HG03469 (cell line): Measurements from ENCODE around the gene PIP5KL1.

ENCODE experiments used
- ATAC-seq: cut with Tn5 transposase; IDR thresholded peaks from one replicate; pipeline ENCODE4 v1.9.1; 2021; ENCODE audit warnings: mild to moderate bottlenecking, moderate library complexity, moderate number of reproducible peaks; ENCODE audit not compliant: unreplicated experiment

PIP5KL1 gene, protein sequence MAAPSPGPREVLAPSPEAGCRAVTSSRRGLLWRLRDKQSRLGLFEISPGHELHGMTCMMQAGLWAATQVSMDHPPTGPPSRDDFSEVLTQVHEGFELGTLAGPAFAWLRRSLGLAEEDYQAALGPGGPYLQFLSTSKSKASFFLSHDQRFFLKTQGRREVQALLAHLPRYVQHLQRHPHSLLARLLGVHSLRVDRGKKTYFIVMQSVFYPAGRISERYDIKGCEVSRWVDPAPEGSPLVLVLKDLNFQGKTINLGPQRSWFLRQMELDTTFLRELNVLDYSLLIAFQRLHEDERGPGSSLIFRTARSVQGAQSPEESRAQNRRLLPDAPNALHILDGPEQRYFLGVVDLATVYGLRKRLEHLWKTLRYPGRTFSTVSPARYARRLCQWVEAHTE

DNA sequence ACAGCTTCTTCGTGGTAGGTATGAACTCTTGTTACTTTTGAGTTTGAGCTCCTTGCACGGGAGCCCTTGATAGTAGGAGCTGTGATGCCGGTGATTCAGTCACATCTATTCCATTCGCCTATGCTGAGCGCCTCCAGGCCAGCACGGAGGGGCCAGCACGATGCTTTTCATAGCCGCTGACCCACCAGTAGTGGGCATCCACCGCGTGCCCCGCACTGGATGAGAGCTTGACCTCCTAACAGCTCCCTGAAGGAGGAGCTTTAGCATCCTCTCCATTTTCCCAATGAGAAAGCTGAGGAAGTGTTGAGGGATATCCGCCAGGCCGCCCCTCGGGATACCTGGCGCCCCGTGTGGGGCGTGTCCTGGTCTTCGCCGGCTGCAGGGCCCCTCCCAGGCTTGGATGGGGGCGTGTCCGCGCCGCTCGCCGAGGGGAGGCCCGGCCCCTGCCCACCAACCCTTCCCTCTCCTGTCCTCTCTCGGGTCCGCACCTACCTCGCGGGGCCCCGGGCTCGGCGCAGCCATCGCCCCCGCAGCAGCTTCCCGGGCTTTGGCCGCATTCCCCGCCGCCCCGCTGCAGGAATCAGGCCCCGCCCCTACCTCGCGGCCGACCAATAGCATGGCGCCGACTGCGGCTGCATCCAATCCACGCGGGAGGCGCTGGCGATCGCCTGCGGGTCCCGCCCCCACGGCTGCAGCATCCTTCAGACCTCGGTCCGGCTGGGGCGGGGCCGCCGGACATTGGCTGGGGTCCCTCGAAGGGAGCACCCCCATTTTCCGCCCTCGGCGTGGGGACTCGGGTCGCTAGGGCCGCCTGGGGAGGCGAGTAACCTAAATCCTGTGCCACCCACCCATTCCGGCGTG lies at the start of gene PIP5KL1:
PIP5KL1 (minus strand) TSS at position 547 of the 861 bp plus-strand sequence; CDS start at position 522, 25 bp downstream.
- peak; percentile 49 for ATAC-seq

DNA sequence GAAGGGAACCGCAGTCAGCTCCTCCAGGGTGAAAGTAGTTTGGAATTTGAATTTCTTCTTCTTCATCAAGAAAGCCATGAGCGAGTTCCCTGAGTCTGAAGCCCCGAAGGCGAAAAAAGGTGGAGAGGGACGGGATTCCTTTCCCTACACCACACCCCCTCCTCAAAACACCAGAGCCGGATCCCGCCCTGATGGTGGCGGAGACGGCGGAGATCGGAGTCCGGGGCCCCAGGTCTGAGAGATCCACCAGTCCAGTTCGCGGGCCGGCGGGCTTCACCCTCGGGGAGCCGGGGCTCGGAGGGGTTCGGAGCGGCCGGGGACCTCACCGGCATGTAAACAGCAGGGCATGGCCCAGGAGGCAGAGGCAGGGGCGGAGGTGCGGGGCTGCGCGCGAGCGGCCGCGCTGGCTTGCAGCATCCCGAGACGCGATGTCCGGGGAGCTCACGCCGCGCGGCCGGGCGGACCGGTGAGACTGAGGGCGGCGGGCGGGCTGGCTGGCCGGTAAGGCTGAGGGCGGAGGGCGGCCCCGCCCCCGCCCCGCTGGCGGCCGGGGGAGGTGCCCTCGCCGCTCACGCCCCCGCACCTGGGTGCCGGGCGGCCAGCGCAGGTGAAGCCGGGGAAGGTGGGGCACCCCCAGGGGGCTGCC lies 49.6 kb upstream of the PIP5KL1 start:
- peak; percentile 19 for ATAC-seq

DNA sequence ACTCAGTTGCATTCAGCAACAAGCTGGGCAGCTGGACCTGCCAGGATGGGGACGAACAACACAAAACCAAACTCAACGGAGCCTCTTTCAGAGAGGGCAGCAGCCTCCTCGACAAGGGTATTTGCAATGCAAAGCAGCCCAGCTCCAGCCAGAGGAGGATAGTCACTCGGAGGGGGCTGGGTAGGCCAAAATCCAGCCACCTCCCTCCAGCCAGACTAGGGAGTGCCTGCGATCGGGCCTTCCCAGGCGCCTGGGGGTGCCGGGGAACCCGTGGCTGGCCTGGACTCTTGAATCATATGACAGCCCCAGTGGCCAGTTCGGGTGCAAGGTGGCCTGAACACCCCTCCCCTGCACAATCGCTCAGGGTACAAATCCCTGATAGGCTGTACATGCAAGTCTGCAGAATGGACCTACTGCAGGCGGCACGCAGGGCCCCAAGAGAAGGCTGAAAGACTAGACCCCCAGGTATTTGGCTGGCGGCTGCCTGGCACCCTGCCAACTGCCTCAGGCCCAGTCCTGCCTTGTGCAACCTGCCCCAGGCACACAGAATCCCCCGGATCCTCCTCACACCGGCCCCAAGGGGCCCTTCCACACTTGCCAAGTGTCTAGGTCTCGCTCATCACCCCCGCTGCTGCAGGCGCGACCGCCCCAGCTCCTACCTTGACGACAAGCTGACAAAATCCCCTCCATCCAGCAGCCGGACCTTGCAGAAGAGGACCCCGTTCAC lies 48.9 kb upstream of the PIP5KL1 start:
- ATAC-seq, result no peak

DNA sequence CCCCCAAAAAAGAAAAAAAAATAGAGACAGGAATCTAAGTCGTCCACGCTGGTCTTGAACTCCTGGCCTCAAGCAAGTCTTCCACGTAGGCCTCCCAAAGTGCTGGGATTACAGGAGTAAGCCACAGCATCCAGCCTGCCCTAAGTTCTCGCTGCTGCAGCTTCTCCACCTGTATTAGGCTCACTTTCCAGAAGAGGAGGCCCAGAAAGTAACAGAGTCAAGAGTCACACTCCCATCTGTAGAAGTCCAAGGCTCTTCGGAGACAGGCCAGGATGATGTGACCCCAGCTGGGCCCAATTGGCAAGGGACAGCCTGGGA lies 48.4 kb upstream of the PIP5KL1 start:
- ATAC-seq, result no peak

DNA sequence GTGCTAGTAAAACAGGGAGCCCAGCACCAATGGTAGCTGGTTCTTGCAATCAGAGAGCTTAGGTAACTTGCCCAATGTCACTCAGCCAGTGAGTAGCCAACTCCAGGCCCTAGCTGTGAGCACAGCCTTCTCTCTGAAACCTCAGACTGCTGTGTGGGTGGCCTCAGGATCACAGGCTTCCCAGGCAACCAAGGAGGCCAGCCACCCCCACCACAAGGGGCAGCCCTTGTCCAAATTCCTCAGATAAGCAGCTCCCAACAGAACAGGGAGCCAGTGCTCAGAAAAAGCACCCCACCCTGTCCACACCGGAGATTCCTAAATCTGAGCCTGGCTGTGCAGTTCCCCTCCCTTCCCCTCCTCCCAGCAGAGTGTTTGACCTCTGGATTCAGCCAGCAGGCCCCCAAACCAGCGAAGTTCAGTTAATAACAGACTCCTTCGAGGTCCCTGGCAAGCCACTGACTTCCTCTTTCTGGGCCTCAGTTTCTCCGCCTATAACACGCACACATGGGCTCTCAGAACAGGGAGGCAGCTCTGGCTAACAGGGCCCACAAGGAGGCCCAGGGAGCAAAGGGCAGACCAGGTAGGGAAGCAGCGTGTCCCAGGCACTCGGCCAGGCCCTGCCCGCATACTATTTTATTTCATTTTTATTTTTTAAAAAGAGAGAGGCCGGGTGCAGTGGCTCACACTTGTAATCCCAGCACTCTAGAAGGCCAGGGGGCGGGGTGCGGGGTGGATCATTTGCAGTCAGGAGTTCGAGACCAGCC lies 47.5 kb upstream of the PIP5KL1 start:
- no peak for ATAC-seq

DNA sequence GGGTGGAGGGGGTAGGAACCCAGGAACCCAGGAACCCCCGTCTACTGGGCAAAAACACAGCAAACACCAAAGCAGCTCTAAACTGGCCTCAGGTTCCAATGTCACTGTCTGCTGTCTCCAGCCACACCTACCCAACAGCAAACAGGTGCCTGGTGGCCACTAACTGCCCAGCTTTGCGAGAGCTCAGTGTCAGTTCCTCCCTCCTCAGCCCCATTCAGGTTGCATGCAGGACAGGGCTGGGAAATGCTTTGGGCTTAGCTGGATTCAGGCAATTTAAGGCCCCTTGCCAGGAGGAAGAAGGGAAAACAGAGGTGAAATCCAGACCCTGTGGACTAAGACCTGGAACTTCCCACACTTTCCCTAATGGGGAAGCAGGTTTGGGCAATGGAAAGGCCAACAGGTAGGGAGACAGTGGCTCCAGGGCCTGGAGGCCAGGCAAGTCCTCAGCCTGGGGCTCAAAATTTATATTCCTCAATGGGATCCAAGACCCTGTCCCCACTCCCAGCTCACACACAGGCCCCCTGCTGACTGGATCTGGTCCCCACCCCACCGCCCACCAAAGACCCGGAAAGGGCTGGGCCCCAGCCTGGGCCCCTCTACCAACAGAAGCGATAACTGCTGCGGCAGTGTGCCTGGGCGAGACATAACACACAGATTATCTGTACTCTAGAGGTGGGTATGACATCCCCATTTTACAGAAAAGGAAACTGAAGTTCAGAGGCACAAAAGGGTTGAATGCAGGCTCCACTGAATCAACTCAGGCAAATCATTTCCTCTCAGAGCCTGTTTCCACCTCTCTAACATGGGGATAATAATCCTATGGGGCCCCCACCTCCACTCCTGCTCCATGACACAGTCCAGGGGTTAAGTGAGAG lies 46.7 kb upstream of the PIP5KL1 start:
- no peak for ATAC-seq

DNA sequence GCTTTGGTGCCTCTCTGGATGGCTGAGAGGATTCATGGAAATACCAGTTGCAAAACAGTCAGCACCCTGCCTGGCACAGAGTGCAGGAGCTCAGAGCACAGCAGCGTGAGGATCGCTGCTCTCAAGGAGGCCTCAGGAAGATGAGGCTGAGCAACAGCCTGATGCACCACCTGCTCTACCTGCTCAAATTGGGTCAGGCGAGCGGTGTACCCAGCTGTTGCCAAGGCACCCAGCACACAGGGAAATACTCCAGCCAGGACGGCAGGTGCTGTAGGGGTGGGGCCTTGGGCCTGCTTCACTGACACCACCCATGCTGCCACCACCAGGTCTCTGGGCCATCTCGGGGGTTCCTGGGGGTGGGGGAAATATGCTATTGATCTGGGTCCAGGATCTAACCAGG lies 45.9 kb upstream of the PIP5KL1 start:
- no peak for ATAC-seq

DNA sequence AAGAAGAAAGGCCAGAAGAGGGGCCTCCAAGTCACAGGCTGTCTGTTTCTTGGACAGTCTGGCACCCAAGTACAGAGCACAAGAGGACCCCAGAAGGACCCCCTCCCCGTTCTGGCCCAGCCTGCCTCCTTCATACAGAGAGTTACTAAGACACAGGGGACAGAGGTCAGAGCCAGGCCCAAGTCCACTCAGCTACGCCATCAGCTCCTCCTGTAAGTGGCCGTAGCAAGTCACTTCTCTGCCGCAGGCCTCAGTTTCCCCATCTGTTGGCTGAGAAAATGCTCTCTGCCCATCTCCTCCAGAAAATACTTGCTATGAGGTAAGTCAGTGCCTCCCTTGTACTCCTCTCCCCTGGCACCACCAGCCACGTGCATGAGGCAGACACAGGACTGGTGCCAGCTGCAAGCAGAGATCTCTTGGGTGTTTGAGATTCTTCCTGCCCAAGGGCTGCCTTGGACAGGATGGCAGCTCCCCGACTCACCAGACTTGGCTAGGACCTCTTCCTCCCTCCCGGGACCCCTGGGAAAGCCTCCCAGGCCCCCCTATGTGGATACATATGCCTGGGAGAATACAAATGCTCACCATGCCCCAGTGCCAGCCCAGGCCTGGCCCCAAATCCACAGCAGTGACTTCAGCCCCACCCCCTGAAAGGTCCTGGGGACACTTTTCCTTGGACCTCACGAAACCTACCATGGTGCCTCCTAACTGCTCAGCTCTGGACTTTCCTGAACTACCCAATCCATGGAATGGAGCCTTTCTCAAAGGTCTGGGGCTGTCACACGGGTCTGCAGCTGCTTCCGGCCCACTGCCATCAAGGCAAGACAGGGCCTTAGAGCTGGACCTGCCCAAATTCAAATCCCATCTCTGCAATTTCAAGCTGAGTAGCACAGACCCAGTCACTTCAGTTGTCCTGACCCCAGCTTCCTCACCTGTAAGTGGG lies 45.1 kb upstream of the PIP5KL1 start:
- ATAC-seq, result no peak

DNA sequence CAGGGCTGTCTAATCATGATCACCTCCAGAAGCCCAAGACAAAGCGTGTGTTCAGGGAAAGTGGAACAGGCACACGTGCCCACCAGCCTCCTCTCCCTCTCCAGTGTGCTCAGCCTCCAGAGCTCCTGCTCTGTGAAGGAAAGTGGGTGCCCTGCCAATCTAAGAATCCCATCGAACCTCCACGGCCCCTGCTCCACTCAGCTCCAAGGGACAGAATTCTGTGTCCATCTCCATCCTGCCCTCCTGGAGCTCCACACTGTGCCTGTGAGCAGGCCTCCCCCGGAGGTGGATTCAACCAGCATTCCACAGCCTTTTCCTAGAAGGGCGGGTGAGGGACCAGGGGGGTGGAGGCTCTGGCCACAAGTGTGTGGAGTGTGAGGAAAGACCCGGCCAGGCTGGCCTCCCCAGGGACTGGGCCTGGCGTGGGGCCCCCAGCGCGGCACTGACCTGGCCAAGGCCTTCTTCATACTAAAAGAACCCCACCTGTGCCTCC lies 44.2 kb upstream of the PIP5KL1 start:
- ATAC-seq, result no peak

DNA sequence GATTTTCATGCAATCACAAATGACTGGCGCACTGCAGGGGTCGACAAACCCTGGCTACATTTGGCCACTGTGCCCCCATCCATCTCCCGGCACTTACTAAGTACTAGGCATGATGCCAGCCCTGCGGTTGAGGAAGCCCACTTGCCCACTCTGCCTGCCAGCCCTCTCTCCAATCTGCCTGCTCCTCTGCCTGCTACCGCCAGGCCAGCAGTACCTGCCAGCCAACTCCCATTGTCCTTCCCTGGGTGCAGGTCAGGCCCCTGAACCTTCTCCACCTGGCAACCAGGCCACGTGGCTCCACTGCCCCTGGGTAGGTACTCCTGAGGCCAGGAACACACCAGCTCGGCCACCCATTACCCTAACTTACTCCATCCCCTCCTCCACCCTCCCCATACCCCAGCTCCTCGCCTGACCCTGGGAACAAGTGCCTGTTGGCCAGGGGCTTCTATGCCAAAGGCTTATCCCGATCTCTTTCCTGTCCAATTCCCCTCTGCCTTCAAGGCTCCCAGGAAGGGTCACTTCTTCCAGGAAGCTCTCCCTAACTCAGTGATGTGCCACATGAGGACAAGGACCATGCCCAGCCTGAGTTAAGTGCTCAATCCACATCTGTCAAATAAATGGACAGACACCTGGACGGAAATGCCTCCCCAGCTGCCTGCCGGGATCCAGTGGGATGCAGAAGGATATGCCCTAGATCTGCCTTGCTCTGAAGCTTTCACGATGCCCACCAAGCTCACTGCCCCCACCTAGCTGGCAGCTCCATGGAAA lies 43.6 kb upstream of the PIP5KL1 start:
- no peak for ATAC-seq

DNA sequence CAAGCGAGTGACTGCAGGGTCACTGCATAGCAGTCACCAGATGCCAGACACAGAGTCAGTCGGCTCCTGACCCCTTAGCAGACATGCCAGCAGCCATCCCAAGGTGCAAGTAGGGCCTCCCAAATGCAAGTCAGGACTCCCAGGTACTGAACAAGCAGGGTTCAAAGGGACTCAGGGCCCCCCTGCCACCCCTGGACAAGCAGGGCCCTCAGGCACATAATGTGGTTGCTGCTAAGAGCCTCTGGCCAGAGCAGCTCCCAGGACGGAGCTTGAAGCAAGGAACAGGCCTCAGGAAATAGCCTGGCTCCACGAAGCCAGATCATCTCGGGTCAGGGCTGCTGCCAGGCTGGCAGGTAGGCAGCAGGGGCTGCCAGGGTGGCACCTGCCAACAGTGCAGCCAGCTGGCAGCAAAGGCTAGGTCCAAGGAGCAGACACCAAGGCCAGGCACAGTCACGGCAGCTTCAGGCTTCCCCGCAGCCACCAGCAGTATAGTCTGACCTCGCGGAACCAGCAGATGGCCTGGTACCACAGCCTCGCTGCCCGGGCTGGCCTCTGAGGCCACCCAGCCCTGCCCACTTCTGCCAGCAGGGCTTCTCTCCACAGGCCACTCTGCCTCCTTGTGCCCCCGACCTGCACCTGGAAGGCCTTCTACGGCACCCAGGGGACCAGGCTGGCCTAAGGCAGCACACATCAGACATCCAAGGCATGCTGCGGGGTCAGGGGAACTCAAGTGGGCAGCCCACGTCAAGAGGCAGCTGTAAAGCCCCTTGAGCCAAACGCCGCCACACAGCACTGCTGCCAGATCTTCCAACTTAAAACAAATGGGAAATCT lies 42.8 kb upstream of the PIP5KL1 start:
- ATAC-seq, result no peak

DNA sequence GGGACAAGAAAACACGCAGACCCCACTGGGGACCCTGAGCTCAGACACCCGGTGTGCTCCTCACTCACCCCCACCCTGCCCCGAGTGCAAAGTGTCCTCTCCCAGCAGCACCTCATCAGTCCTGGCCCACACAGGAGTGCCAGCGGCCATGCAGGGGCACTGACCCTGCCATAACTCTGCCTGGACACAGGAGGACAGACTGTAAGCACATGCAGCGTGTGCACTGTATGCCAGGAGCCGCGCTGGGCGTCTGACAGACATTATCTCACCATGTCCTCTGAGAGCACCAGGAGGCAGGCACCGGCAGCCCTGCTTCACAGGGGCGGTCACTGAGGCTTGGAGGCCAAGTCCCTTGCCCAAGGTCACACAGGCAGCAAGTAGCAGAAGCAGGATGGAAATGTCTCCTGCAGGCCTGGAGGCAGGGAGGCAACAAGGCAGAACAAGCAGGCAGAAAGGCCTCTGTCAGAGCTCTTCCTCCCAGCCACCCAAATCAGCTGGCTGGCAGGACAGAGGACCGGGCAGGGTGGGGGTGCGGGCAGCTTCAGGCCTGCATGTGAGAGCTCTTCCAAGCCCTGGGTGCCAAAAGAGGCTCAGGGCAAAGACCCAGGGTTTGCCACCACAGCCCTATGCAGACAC lies 41.8 kb upstream of the PIP5KL1 start:
- ATAC-seq, result no peak

DNA sequence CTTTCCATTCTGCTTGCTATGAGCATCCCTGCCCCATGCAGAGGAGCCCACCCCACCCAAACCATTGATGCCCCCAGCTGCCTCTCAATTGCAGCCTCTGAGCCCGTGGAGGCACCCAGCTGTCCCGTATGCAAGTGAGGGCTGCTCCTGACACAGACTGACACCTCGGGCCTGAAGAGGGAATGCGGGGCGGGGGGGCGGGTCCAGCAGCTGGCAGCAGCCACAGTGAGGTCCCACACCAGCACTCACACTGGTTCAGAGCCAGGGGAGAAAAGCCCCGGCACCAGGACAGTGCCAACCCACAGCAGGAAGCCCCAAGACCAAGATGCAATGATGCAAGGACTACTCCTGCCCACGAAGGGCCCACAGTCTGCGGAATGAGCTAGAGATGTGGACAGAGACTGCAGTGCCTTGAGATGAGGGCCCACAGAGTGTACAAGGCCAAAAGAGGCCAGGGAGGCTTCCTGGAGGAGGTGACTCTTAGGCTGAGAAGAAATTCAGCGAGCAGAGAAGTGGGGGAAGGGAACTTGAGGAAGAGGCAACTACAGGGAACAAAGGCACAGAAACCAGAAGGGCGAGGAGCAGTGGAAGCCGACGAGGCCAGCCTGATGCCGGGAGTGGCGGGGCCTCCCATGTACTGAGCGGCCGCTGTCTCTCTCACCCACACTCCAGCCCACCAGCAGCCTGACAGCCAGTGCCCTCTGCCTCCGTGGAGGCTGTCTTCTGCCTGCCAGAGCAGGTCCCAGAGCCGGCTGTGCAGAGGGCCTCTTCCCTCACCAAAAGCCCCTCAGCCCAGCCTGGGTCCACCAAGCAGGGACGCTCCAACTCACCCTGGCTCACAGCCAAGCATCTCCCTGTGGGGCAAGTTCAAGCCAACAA lies 41.0 kb upstream of the PIP5KL1 start:
- no peak for ATAC-seq

DNA sequence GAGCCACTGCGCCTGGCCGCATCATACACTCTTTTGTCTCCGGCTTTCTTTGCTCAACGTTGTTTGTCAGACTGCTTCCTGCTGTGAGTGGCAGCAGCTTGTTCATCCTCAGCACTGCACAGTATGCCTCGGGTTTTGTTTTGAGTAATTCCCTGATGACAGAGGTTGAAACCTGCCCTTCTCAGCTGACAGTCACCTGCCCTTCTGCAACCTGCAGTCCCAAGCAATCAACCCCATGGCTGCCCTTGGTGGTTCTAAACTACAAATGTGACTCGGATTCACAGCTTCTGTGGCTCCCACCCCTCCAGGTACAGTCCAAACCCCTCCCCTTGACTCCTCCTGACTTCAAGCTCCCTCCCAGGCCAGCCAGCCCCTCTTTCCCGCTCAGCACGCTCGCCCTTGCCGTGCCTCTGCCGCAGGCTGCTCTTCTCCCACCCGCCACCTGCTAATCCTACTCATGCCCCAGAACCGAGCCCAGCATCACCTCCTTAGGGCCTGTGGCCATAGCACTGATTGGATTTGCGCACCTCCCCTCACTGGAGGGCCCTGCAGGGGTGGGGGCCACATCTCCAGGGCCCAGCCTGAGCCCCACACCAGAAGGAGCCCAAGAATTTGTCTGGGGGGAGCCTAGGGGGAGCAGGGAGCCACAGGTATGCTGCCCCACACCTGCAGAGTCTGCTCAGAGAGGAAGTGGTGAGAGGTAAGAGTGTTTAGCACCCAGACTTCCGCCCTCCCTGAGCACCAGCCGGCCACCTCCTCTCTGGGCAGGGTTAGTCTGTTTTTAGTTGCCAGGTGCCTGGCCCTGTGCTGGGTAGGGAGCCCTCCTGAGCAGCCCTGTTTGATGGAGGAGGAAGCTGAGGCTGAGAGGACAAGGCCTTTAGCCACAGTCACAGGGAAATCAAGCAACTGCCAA lies 40.1 kb upstream of the PIP5KL1 start:
- peak; percentile 57 for ATAC-seq
